Measurements from ENCODE around the gene FBXL7. TPM values are rescaled to one million over a fixed set of nuclear protein-coding genes. Genes with fewer than 3 reads are reported as not detected.

Gene FBXL7
- total RNA-seq, 4 donors from 2014 or later = 9.5 to 25.2 (median 16.0) TPM

- TF ChIP-seq CTCF (IDR thresholded peaks at IDR 0.05; ENCODE audit: low read depth) = no peak
Observed at GRCh38 chr5:15682566-15682965, 182.6 kb downstream of the FBXL7 start.

DNA sequence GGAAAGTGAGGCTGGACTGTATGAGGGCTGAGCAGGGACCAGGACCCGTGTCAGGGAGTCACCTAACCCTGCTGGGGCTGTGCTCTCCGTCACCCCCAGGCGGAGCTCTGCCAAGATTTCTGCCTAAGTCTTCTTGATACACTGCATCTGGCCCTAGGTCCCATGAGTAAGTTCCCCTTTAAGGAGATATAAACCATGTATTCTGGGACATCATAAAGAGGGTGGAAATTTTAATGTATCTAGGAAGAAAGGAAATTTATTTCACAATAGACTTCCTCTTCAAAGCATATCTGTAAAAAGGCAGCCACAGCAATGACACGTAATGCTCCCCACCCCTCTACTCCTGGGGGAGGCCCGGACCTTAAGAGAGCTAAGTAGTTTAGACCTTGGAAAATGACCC, 183.4 kb downstream of the FBXL7 start:
- TF ChIP-seq CTCF (IDR thresholded peaks at IDR 0.05; ENCODE audit: low read depth) = no peak

DNA sequence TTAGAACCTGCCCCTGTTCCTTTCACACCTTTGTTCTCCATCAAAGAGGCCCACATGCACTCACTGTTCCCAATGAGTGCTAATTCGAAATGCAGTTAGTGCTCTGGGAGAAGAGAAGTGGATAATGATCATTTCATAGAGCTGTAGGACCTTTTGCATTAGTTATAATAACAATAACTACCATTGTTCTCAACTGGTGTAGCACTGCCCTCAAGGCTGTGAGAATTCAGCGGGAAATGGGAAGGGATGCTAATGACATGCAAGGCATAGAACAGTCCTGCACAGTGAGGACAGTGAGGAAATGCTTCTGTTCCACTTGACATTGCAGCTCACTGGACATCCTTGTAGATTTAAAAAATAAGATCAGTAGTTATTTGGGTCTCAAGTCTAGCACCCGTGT, 187.4 kb downstream of the FBXL7 start:
- no peak for TF ChIP-seq CTCF (IDR thresholded peaks at IDR 0.05; ENCODE audit: low read depth)

DNA sequence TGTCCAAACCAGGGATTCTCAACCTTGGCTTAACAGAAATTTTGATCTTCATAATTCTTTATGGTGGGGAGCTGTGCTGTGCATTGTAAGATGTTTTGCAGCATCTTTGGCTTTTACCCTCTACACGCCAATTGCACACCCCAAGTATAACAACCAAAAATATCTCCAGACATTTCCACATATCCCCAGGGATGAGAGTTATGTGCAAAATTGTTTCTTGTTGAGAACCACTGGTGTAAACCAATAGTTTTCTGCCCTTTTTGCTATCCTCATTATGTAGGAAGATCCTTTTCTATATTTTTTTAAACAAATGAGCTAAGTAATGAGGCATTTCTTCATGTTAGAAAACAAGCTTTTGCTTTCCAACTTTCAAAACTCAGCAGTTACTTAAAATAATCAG, 189.9 kb downstream of the FBXL7 start:
- no peak for TF ChIP-seq CTCF (IDR thresholded peaks at IDR 0.05; ENCODE audit: low read depth)

- no peak for TF ChIP-seq CTCF (IDR thresholded peaks at IDR 0.05; ENCODE audit: low read depth)
Observed at GRCh38 chr5:15690611-15691010, 190.6 kb downstream of the FBXL7 start.

- no peak for TF ChIP-seq CTCF (IDR thresholded peaks at IDR 0.05; ENCODE audit: low read depth)
Observed at GRCh38 chr5:15691521-15691920, 191.5 kb downstream of the FBXL7 start.

- TF ChIP-seq CTCF (IDR thresholded peaks at IDR 0.05; ENCODE audit: low read depth) = no peak
Observed at GRCh38 chr5:15692706-15693381, 192.9 kb downstream of the FBXL7 start.

Data from subcutaneous adipose tissue (tissue), 4 donors.